Activated B cell treated with CpG ODN at 0.5 μM for 24 hours (primary cell): ENCODE results near the gene FAM111B. TPM values are rescaled to one million over a fixed set of nuclear protein-coding genes. Genes with fewer than 3 reads are reported as not detected.
A peak's percentile ranks its signal among the peaks of the same experiment; 100 is the strongest.

Experiments used
- ATAC-seq: fragments of 200-7000 bp; cut with Tn5 transposase; one replicate; pipeline ENCODE4 v1.10.0; 2021; ENCODE audit warnings: low read depth, mild to moderate bottlenecking, moderate library complexity
- CTCF ChIA-PET: fragments of 350-600 bp; sonication (Branson Sonifier 250); formaldehyde crosslinking; loops from one replicate; lab custom pipeline; 2021; ENCODE audit warnings: antibody characterized with exemption; lab: Charles Lee
- POLR2A ChIA-PET: fragments of 350-600 bp; sonication (Branson Sonifier 250); formaldehyde crosslinking; loops from one replicate; lab custom pipeline; 2021; ENCODE audit warnings: antibody characterized with exemption; lab: Charles Lee
- DNase-seq: peaks from one replicate; pipeline ENCODE4 v3.0.0; 2022
- H3K27ac Mint-ChIP-seq: one replicate; pipeline ENCODE4 v1.8.0; 2020; ENCODE audit warnings: mixed read lengths
- H3K27me3 Mint-ChIP-seq: one replicate; pipeline ENCODE4 v1.8.0; 2021; ENCODE audit warnings: mixed read lengths
- H3K36me3 Mint-ChIP-seq: one replicate; pipeline ENCODE4 v1.8.0; 2021; ENCODE audit warnings: low read depth, mixed read lengths
- H3K4me1 Mint-ChIP-seq: one replicate; pipeline ENCODE4 v1.8.0; 2021; ENCODE audit warnings: mixed read lengths
- H3K4me3 Mint-ChIP-seq: one replicate; pipeline ENCODE4 v1.8.0; 2020; ENCODE audit warnings: mild to moderate bottlenecking, mixed read lengths
- H3K9me3 Mint-ChIP-seq: one replicate; pipeline ENCODE4 v1.8.0; 2020; ENCODE audit warnings: mixed read lengths
- intact Hi-C: fragments of 100-400 bp; cut with micrococcal nuclease; formaldehyde crosslinking; loops from one replicate; pipeline ENCODE4 v1.15.1; 2024
- total RNA-seq: library from RNA; stranded (reverse); gene quantifications from 2 replicates; pipeline ENCODE4 v1.2.3, GENCODE V29; 2022
- TF ChIP-seq, protein P1 (sequence below): fragments of 200-600 bp; IDR thresholded peaks from one replicate; pipeline ENCODE4 v1.8.0; 2022; ENCODE audit warnings: antibody characterized with exemption, mild to moderate bottlenecking

Gene FAM111B
- total RNA-seq, 1 donor from 2014 or later: 48.0 TPM

DNA sequence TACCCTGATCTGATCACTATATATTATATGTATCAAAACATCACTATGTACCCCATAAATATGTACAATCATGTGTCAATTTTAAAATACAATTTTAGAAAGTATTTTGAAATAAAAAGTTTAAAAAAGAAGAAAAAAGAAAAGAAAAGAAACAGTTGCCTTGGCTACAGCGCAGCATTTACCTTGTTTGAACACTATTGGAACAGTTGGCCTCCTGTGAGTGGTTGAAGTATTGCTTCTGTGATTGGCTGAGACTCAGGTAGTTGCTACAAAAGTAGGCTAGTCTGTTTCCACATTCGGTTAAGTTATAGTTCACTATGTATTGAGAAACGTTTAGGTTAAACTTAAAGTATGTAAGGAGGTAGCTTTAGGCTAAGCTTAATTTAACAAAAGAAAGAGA, 57.0 kb downstream of the FAM111B start:
- TF ChIP-seq, protein P1, sequence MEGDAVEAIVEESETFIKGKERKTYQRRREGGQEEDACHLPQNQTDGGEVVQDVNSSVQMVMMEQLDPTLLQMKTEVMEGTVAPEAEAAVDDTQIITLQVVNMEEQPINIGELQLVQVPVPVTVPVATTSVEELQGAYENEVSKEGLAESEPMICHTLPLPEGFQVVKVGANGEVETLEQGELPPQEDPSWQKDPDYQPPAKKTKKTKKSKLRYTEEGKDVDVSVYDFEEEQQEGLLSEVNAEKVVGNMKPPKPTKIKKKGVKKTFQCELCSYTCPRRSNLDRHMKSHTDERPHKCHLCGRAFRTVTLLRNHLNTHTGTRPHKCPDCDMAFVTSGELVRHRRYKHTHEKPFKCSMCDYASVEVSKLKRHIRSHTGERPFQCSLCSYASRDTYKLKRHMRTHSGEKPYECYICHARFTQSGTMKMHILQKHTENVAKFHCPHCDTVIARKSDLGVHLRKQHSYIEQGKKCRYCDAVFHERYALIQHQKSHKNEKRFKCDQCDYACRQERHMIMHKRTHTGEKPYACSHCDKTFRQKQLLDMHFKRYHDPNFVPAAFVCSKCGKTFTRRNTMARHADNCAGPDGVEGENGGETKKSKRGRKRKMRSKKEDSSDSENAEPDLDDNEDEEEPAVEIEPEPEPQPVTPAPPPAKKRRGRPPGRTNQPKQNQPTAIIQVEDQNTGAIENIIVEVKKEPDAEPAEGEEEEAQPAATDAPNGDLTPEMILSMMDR: no peak
- no peaks in the 10 kb centered on the region for H3K36me3 Mint-ChIP-seq
- H3K4me3 Mint-ChIP-seq: no peak overlapping the region
- no peaks in the 10 kb centered on the region for H3K9me3 Mint-ChIP-seq
- ChIA-PET CTCF (interaction anchor here (0.6 to 1.0 kb wide), 4 partner anchors 9 to 596 kb away, joined by 3 to 5 read pairs (median 3); no protein-coding TSS in a partner anchor), POLR2A (interaction anchor here (0.6 kb wide), 1 partner anchor 107 kb away, joined by 6 read pairs; no protein-coding TSS in a partner anchor)
- DNase-seq (no peak), ATAC-seq (no peak)
- intact Hi-C loops: no loop called here
- H3K27ac Mint-ChIP-seq: no peak overlapping the region
- H3K27me3 Mint-ChIP-seq: no peaks in the 10 kb centered on the region
- peaks cover 2% of the 10 kb centered on the region for H3K4me1 Mint-ChIP-seq

DNA sequence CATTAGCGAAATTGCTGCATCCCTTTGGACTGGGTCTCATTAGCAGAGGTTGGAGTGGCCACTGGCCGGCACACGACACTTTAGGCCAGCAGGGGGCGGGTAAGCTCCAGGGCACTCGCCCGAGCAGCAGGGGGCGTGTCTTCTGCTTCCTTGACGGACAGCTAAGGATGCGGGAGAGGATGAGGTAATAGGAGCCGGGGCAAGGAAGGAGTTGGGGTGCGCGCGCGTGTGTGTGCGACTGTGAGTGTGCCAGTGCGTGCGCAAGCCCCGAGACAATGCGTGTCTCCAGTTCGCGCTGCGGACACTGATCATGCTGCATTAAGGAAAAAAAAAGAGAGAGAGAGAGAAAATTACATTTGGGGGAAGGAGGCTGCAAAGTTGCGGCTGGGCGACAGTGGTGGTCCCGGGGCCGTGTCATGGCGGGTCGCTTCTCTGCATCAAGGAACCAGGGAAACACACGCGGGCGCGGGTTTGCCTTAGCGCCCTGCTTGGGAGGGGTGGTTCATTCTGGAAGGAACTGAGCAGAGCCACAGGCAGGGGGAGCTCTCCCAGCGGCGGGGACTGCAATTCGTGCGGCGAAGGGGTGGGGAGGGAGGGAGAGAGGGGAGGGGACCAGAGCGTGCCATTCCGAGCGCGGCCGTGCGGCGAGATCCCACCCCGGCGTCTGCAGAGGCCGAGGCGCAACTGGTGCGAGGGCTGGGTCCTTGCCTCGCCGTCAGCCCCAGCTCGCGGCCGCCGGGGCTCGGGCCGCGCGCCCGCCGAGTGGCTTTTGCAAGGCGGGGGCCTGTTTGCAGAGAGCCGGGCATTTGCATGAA, 64.7 kb downstream of the FAM111B start, which contains the start of gene DTX4:
TSS of gene DTX4 (plus strand) at position 625 of the 815 bp plus-strand sequence. CDS start 464 bp downstream, outside the sequence.
- ChIA-PET POLR2A (interaction anchor here (0.6 to 6.4 kb wide), 28 partner anchors 9 to 555 kb away, joined by 3 to 70 read pairs (median 4); partner anchors contain the start of gene MPEG1), CTCF (interaction anchor here (0.6 to 9.0 kb wide), 35 partner anchors 13 to 366 kb away, joined by 3 to 102 read pairs (median 5); partner anchors contain the start of genes FAM111A, MPEG1 and OR5A2)
- H3K36me3 Mint-ChIP-seq: peaks cover 13% of the 10 kb centered on the region
- ATAC-seq (peak; percentile 78), DNase-seq (peak; percentile 82)
- no peaks in the 10 kb centered on the region for H3K9me3 Mint-ChIP-seq
- TF ChIP-seq, protein P1: no peak
- peaks cover 34% of the 10 kb centered on the region for H3K4me1 Mint-ChIP-seq
- H3K27me3 Mint-ChIP-seq: no peaks in the 10 kb centered on the region
- H3K4me3 Mint-ChIP-seq: peak within 1 kb of the TSS; percentile 96
- intact Hi-C loops: loop anchor here (1.0 to 10.0 kb wide), 10 partner anchors 15 to 509 kb away; partner anchors contain the start of gene MPEG1
- H3K27ac Mint-ChIP-seq: peak within 1 kb of the TSS; percentile 90

DNA sequence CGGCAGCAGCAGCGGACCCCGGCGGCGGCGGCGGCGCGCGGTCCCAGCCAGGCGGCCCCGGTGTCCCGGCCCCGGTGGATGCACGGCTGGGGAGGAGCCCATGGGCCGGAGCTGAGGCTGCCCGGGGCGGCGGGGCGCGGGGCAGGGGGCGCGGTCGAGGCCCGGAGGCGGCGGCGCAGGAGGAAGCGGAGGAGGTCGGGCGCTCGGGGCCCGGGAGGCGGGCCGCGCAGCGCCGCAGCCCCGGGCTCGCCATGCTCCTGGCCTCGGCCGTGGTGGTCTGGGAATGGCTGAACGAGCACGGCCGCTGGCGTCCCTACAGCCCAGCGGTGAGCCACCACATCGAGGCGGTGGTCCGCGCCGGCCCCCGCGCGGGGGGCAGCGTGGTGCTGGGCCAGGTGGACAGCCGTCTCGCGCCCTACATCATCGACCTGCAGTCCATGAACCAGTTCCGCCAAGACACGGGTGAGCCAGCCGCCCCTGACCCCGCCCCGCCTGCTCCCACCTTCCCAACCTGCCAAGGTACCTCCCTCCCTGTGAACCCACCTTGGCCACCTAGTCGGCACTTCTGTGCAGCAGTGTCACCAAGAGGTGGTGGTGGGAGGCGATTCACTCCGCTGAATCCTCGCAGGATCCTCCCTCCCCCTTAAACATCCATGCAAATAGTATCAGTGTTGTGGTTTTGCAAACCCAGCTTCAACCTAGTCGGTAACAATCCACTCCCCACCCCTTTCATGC, 65.5 kb downstream of the FAM111B start:
- Mint-ChIP-seq H3K9me3 (no peaks in the 10 kb centered on the region), H3K36me3 (peaks cover 20% of the 10 kb centered on the region), H3K27me3 (no peaks in the 10 kb centered on the region), H3K4me1 (peaks cover 34% of the 10 kb centered on the region), H3K27ac (peak overlapping the region; percentile 90), H3K4me3 (peak overlapping the region; percentile 96)
- ChIA-PET POLR2A (interaction anchor here (0.8 to 6.4 kb wide), 20 partner anchors 10 to 595 kb away, joined by 3 to 70 read pairs (median 4); partner anchors contain the start of gene MPEG1), CTCF (interaction anchor here (0.6 to 9.0 kb wide), 33 partner anchors 8 to 365 kb away, joined by 3 to 102 read pairs (median 5); partner anchors contain the start of genes FAM111A, MPEG1 and OR5A2)
- ATAC-seq (peak; percentile 38), DNase-seq (peak; percentile 43)
- intact Hi-C loops: loop anchor here (1.0 to 10.0 kb wide), 3 partner anchors 28 to 382 kb away; partner anchors contain the start of gene MPEG1
- TF ChIP-seq, protein P1: no peak

DNA sequence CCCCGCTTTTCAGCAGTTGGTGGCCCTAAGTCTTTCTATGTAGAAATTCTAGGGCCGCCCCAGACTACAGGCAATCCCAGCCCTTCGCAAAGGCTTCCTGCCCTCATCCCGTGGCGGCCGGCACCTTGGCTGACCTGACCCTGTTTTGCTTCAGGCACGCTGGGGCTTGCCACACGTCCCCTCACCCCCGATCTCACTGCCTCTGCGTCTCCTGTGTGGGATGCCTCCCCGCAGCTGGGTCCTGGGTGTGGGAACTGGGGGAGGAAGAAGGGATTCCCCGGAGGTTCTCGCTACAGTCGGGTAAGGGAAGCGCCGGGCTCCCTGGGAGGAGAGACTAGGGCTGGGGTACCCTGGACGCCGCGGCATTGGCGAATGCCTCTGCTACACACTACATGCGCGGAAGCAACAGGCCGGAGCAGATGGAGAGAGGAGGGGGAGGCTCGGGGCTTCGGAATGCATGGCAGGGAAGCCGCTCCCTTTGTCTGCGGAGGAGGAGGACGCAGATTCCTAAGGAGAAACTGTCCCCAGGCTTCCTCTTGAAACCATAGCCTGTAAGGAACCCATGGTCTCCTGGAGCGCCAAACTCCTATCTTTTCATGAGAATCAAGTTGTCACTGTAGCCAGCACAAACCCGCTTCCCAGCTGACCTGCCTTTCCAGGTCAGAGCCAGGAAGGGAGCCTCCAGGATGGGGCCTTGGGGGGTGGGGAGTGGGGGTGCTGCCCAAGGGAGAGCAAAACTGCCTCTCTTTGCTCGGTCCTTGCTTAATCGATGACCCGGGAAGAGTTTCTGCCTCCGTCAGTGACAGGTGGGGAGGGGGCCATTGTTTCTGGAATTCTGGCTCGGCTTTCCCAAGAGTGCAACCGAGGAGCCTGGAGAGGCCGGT, 66.3 kb downstream of the FAM111B start:
- no peak for ATAC-seq
- DNase-seq: peak; percentile 46
- Mint-ChIP-seq H3K4me3 (peak overlapping the region; percentile 96), H3K27ac (peak overlapping the region; percentile 90), H3K4me1 (peaks cover 34% of the 10 kb centered on the region), H3K27me3 (no peaks in the 10 kb centered on the region), H3K9me3 (no peaks in the 10 kb centered on the region), H3K36me3 (peaks cover 27% of the 10 kb centered on the region)
- intact Hi-C loops: loop anchor here (10.0 kb wide), 1 partner anchor 381 kb away; no protein-coding TSS in a partner anchor
- TF ChIP-seq, protein P1: no peak
- ChIA-PET CTCF (interaction anchor here (0.6 to 9.0 kb wide), 12 partner anchors 9 to 257 kb away, joined by 3 to 102 read pairs (median 20); partner anchors contain the start of gene MPEG1), POLR2A (interaction anchor here (0.6 to 6.4 kb wide), 16 partner anchors 9 to 596 kb away, joined by 3 to 70 read pairs (median 6); partner anchors contain the start of gene MPEG1)
